ENCODE data around the gene RFLNA. TPM values are rescaled to one million over a fixed set of nuclear protein-coding genes. Genes with fewer than 3 reads are reported as not detected.

RFLNA gene
- total and polyA plus RNA-seq, 2 donors (not counting 1 experiment from before 2014, with no cell fraction given), result 0.03 TPM; not detected in 1

DNA sequence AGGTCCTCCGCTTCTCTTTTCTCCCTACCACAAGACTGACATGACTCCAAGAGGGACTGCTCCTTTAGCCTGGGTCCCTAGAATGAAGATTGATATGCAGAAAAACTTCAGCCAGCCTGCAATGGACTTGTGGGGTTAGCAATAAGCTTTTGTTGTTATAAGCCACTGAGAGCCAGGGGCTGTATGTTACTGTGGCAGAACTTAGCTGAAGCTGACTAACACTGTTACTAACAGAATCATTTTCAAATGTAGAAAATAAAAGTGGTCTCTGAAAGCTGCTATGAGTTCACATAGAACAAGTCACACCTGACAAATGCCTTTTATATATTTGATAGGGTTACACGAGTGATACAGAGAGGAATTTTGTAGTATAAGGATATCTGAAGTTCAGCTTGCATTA, 13.6 kb upstream of the RFLNA start:
- Histone ChIP-seq H3K27me3 (ENCODE audit: control insufficient read depth, insufficient read depth, low read length) (peaks cover 13% of the 10 kb centered on the region), H3K79me2 (ENCODE audit: control insufficient read depth, insufficient read depth, low read length) (no peaks in the 10 kb centered on the region), H3K4me2 (ENCODE audit: extremely low read depth, insufficient read depth, low read length) (no peak overlapping the region), H2AFZ (ENCODE audit: low read length) (no peak overlapping the region), H3K9me3 (ENCODE audit: control insufficient read depth, insufficient read depth, low read depth, low read length) (no peaks in the 10 kb centered on the region), H3K4me3 (replicated peaks in 1 of 4; ENCODE audit: control extremely low read depth in 1 of 4, insufficient read depth in 1 of 4, low read depth in 3 of 4, low read length in 4 of 4) (no peak overlapping the region), H3K27ac (ENCODE audit: insufficient read depth, low read length) (no peak overlapping the region), H3K9ac (ENCODE audit: insufficient read depth, low read length) (no peak overlapping the region), H4K20me1 (ENCODE audit: control insufficient read depth, extremely low read depth, insufficient read depth, low read length) (no peaks in the 10 kb centered on the region), H3K4me1 (ENCODE audit: control insufficient read depth, extremely low read depth, insufficient read depth, low read length) (no peaks in the 10 kb centered on the region), H3K36me3 (ENCODE audit: control insufficient read depth, insufficient read depth, low read length) (no peaks in the 10 kb centered on the region)
- no peak for DNase-seq (ENCODE audit: low read depth in 2 of 2)
- TF ChIP-seq EZH2 (IDR thresholded peaks at IDR 0.05; ENCODE audit: low read length, missing control alignments) (no peak), CTCF (conservative IDR thresholded peaks at IDR 0.05 in 1 of 2, IDR thresholded peaks at IDR 0.05 in 1 of 2; ENCODE audit: low read depth in 1 of 2, low read length in 2 of 2) (no peak)

GRCh38 chr12:124282287-124282686, 12.6 kb upstream of the RFLNA start:
- Histone ChIP-seq H3K9ac (ENCODE audit: insufficient read depth, low read length) (no peak overlapping the region), H4K20me1 (ENCODE audit: control insufficient read depth, extremely low read depth, insufficient read depth, low read length) (no peaks in the 10 kb centered on the region), H3K27me3 (ENCODE audit: control insufficient read depth, insufficient read depth, low read length) (peaks cover 13% of the 10 kb centered on the region), H3K79me2 (ENCODE audit: control insufficient read depth, insufficient read depth, low read length) (no peaks in the 10 kb centered on the region), H3K9me3 (ENCODE audit: control insufficient read depth, insufficient read depth, low read depth, low read length) (no peaks in the 10 kb centered on the region), H3K27ac (ENCODE audit: insufficient read depth, low read length) (no peak overlapping the region), H3K4me3 (replicated peaks in 1 of 4; ENCODE audit: control extremely low read depth in 1 of 4, insufficient read depth in 1 of 4, low read depth in 3 of 4, low read length in 4 of 4) (no peak overlapping the region), H3K4me2 (ENCODE audit: extremely low read depth, insufficient read depth, low read length) (no peak overlapping the region), H3K36me3 (ENCODE audit: control insufficient read depth, insufficient read depth, low read length) (no peaks in the 10 kb centered on the region), H2AFZ (ENCODE audit: low read length) (no peak overlapping the region), H3K4me1 (ENCODE audit: control insufficient read depth, extremely low read depth, insufficient read depth, low read length) (no peaks in the 10 kb centered on the region)
- no peak for DNase-seq (ENCODE audit: low read depth in 2 of 2)
- TF ChIP-seq CTCF (conservative IDR thresholded peaks at IDR 0.05 in 1 of 2, IDR thresholded peaks at IDR 0.05 in 1 of 2; ENCODE audit: low read depth in 1 of 2, low read length in 2 of 2), result no peak
- TF ChIP-seq EZH2 (IDR thresholded peaks at IDR 0.05; ENCODE audit: low read length, missing control alignments), result no peak

DNA sequence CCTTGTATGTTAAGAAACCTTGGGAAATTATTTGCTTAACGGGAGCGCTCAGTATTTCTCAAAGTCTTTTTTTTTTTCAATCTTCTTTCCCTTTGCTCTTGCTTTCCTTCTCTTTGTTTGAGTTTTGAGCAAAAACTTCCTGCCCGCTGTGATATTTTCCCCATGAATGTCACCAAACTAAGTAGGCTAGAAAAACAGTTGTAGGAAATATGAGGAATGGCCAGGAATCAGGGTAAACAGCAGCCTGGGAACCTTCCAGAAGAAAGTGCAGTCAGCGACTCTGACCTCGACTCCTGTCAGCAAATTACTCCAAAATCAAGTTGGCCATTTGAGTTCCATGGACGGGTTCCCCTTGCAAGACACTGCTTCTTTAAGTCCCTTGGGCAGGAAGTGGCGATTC, 11.6 kb upstream of the RFLNA start:
- Histone ChIP-seq H3K9me3 (ENCODE audit: control insufficient read depth, insufficient read depth, low read depth, low read length) (no peaks in the 10 kb centered on the region), H2AFZ (ENCODE audit: low read length) (no peak overlapping the region), H4K20me1 (ENCODE audit: control insufficient read depth, extremely low read depth, insufficient read depth, low read length) (no peaks in the 10 kb centered on the region), H3K27ac (ENCODE audit: insufficient read depth, low read length) (no peak overlapping the region), H3K79me2 (ENCODE audit: control insufficient read depth, insufficient read depth, low read length) (no peaks in the 10 kb centered on the region), H3K4me2 (ENCODE audit: extremely low read depth, insufficient read depth, low read length) (no peak overlapping the region), H3K4me1 (ENCODE audit: control insufficient read depth, extremely low read depth, insufficient read depth, low read length) (no peaks in the 10 kb centered on the region), H3K9ac (ENCODE audit: insufficient read depth, low read length) (no peak overlapping the region), H3K4me3 (replicated peaks in 1 of 4; ENCODE audit: control extremely low read depth in 1 of 4, insufficient read depth in 1 of 4, low read depth in 3 of 4, low read length in 4 of 4) (no peak overlapping the region), H3K36me3 (ENCODE audit: control insufficient read depth, insufficient read depth, low read length) (no peaks in the 10 kb centered on the region), H3K27me3 (ENCODE audit: control insufficient read depth, insufficient read depth, low read length) (peaks cover 13% of the 10 kb centered on the region)
- DNase-seq (ENCODE audit: low read depth in 2 of 2), result no peak
- TF ChIP-seq EZH2 (IDR thresholded peaks at IDR 0.05; ENCODE audit: low read length, missing control alignments) (no peak), CTCF (conservative IDR thresholded peaks at IDR 0.05 in 1 of 2, IDR thresholded peaks at IDR 0.05 in 1 of 2; ENCODE audit: low read depth in 1 of 2, low read length in 2 of 2) (no peak)
